BLaER1 (cell line): ENCODE results near the gene PCDHGA3.
"Not testable (repeated sequence)": the region's sequence is repeated elsewhere in the genome, so short reads cannot be mapped to it uniquely, and the experiment has no call there.

Experiments
- H3K27ac ChIP-seq: shearing (Covaris generic); formaldehyde crosslinking; 2 replicates; pipeline ENCODE4 v1.8.1; 2022
- H3K27me3 ChIP-seq: shearing (Covaris generic); formaldehyde crosslinking; 2 replicates; pipeline ENCODE4 v1.8.1; 2022
- H3K36me3 ChIP-seq: shearing (Covaris generic); formaldehyde crosslinking; 2 replicates; pipeline ENCODE4 v1.8.1; 2022
- H3K4me1 ChIP-seq: shearing (Covaris generic); formaldehyde crosslinking; 2 replicates; pipeline ENCODE4 v1.8.1; 2022
- H3K4me2 ChIP-seq: shearing (Covaris generic); formaldehyde crosslinking; 2 replicates; pipeline ENCODE4 v1.8.1; 2022
- H3K4me3 ChIP-seq: shearing (Covaris generic); formaldehyde crosslinking; 2 replicates; pipeline ENCODE4 v1.8.1; 2022
- H3K9ac ChIP-seq: shearing (Covaris generic); formaldehyde crosslinking; 2 replicates; pipeline ENCODE4 v1.8.1; 2022
- H3K9me3 ChIP-seq: shearing (Covaris generic); formaldehyde crosslinking; 2 replicates; pipeline ENCODE4 v1.8.1; 2022
- H4K20me1 ChIP-seq: shearing (Covaris generic); formaldehyde crosslinking; 2 replicates; pipeline ENCODE4 v1.8.1; 2022
- Cebpa-rat ChIP-seq: shearing (Covaris generic); IDR thresholded peaks from 2 replicates; pipeline ENCODE4 v1.8.1; 2022

PCDHGA3 gene

DNA sequence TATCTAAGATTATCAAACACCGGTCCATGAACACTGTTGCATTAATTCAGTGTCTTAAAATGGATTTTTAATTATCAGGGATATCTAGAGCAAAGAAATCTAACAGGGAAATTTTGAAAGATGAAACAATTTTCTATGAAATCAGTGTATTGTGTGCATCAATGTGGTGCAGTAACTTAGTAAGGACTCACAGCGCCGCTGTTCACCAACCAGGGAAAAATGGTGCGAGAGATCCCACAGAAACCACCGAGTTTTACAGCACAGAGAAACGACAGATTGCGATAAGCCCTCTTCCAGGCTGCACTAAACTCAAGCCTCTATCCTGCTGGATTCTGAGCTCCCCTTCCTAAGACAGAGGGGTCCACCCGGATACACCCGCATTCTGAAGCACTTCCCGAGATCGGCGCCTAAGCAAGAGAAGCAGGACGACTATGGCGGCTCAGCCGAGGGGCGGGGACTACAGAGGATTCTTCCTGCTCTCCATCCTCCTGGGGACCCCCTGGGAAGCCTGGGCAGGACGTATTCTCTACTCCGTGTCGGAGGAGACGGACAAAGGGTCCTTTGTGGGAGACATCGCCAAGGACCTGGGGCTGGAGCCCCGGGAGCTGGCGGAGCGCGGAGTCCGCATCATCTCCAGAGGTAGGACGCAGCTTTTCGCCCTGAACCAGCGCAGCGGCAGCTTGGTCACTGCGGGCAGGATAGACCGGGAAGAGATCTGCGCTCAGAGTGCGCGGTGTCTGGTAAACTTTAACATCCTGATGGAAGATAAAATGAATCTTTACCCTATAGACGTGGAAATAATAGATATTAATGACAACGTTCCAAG, 39.1 kb downstream of the PCDHGA3 start, which contains the start of gene PCDHGA7:
Gene PCDHGA7, plus strand, starts transcription at position 274 of the 826 bp plus-strand sequence. Its CDS starts 158 bp downstream, at position 432.
- no peak within 1 kb of the TSS for H3K27ac ChIP-seq
- TF ChIP-seq Cebpa-rat = no peak
- no peaks in the 10 kb centered on the region for H4K20me1 ChIP-seq
- H3K27me3 ChIP-seq = no peaks in the 10 kb centered on the region
- no peaks in the 10 kb centered on the region for H3K4me1 ChIP-seq
- peaks cover 34% of the 10 kb centered on the region for H3K9me3 ChIP-seq
- no peak within 1 kb of the TSS for H3K9ac ChIP-seq
- no peak within 1 kb of the TSS for H3K4me2 ChIP-seq
- no peaks in the 10 kb centered on the region for H3K36me3 ChIP-seq
- H3K4me3 ChIP-seq = no peak within 1 kb of the TSS

DNA sequence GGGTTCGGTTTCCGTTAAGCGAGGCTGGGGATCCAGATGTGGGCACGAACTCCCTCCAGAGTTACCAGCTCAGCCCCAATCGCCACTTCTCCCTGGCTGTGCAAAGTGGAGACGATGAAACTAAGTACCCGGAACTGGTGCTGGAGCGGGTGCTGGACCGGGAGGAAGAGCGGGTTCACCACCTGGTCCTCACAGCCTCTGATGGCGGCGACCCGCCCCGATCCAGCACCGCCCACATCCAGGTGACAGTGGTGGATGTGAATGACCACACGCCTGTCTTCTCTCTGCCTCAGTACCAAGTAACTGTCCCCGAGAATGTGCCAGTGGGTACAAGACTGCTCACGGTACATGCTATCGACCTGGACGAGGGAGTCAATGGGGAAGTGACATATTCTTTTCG, 39.7 kb downstream of the PCDHGA3 start:
- Histone ChIP-seq H3K4me1 (no peaks in the 10 kb centered on the region), H3K4me3 (no peak overlapping the region), H4K20me1 (no peaks in the 10 kb centered on the region), H3K36me3 (no peaks in the 10 kb centered on the region), H3K9ac (no peak overlapping the region), H3K9me3 (peaks cover 35% of the 10 kb centered on the region), H3K27me3 (no peaks in the 10 kb centered on the region), H3K4me2 (no peak overlapping the region), H3K27ac (no peak overlapping the region)
- TF ChIP-seq Cebpa-rat = no peak

DNA sequence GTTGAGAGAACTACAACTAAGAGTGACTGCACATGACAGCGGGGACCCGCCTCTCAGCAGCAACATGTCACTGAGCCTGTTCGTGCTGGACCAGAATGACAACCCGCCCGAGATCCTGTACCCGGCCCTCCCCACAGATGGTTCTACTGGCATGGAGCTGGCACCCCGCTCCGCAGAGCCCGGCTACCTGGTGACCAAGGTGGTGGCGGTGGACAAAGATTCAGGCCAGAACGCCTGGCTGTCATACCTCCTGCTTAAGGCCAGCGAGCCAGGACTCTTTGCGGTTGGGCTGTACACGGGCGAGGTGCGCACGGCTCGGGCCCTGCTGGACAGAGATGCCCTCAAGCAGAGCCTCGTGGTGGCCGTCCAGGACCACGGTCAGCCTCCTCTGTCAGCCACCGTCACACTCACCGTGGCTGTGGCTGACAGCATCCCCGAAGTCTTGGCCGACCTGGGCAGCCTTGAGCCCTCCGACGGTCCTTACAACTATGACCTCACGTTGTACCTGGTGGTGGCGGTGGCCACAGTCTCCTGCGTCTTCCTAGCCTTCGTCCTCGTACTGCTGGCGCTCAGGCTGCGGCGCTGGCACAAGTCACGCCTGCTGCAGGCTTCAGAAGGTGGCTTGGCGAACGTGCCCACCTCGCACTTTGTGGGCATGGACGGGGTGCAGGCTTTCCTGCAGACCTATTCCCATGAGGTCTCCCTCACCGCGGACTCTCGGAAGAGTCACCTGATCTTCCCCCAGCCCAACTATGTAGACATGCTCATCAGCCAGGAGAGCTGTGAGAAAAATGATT, 41.0 kb downstream of the PCDHGA3 start:
- H3K4me3 ChIP-seq = no peak overlapping the region
- H3K4me2 ChIP-seq = no peak overlapping the region
- no peaks in the 10 kb centered on the region for H4K20me1 ChIP-seq
- TF ChIP-seq Cebpa-rat = no peak
- no peak overlapping the region for H3K9ac ChIP-seq
- no peaks in the 10 kb centered on the region for H3K27me3 ChIP-seq
- H3K4me1 ChIP-seq = no peaks in the 10 kb centered on the region
- H3K27ac ChIP-seq = no peak overlapping the region
- H3K36me3 ChIP-seq = no peaks in the 10 kb centered on the region
- peaks cover 48% of the 10 kb centered on the region for H3K9me3 ChIP-seq

DNA sequence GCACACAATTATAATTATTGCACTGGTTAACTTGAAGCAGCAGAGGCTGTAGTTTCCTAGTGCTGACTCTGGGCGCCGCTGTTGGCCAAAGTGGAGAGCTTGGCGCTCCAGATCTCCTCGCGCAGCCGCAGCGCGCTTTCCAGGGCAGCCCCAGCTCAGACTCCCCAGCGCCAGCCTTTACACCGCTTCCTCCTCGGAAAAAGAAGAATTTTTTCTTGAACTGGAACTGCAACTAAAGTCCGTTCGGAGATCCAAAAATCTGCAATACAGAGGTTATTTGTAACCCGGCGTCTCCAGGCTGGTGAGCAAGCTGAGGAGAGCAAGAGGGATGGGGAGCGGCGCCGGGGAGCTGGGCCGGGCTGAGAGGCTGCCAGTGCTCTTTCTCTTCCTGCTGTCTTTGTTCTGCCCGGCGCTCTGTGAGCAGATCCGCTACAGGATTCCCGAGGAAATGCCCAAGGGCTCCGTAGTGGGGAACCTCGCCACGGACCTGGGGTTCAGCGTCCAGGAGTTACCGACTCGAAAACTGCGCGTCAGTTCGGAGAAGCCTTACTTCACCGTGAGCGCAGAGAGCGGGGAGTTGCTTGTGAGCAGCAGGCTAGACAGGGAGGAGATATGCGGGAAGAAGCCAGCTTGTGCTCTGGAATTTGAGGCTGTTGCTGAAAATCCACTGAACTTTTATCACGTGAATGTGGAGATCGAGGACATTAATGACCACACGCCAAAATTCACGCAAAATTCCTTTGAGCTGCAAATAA, 44.1 kb downstream of the PCDHGA3 start, which contains the start of gene PCDHGB4:
Gene PCDHGB4, plus strand, starts transcription at position 142 of the 755 bp plus-strand sequence. Its CDS starts 187 bp downstream, at position 329.
- H3K27me3 ChIP-seq, H4K20me1 ChIP-seq, H3K4me2 ChIP-seq, H3K36me3 ChIP-seq, H3K4me1 ChIP-seq, H3K9ac ChIP-seq, H3K27ac ChIP-seq, H3K4me3 ChIP-seq: not testable (repeated sequence)
- H3K9me3 ChIP-seq = peaks cover 49% of the 10 kb centered on the region

DNA sequence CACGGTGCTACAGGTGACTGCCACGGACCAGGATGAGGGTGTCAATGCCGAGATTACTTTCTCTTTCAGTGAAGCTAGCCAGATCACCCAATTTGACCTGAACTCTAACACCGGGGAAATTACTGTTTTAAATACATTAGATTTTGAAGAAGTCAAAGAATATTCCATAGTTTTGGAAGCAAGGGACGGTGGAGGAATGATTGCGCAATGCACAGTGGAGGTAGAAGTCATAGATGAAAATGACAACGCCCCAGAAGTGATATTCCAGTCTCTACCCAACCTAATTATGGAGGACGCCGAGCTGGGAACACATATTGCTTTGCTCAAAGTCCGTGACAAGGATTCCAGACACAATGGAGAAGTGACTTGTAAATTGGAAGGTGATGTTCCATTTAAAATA, 45.0 kb downstream of the PCDHGA3 start:
- no peak overlapping the region for H3K9ac ChIP-seq
- H4K20me1 ChIP-seq = no peaks in the 10 kb centered on the region
- no peak overlapping the region for H3K4me2 ChIP-seq
- H3K4me3 ChIP-seq = no peak overlapping the region
- H3K9me3 ChIP-seq = peaks cover 50% of the 10 kb centered on the region
- H3K27ac ChIP-seq = no peak overlapping the region
- H3K4me1 ChIP-seq = no peaks in the 10 kb centered on the region
- H3K27me3 ChIP-seq = no peaks in the 10 kb centered on the region
- H3K36me3 ChIP-seq = no peaks in the 10 kb centered on the region
- peak; percentile 93 for TF ChIP-seq Cebpa-rat

DNA sequence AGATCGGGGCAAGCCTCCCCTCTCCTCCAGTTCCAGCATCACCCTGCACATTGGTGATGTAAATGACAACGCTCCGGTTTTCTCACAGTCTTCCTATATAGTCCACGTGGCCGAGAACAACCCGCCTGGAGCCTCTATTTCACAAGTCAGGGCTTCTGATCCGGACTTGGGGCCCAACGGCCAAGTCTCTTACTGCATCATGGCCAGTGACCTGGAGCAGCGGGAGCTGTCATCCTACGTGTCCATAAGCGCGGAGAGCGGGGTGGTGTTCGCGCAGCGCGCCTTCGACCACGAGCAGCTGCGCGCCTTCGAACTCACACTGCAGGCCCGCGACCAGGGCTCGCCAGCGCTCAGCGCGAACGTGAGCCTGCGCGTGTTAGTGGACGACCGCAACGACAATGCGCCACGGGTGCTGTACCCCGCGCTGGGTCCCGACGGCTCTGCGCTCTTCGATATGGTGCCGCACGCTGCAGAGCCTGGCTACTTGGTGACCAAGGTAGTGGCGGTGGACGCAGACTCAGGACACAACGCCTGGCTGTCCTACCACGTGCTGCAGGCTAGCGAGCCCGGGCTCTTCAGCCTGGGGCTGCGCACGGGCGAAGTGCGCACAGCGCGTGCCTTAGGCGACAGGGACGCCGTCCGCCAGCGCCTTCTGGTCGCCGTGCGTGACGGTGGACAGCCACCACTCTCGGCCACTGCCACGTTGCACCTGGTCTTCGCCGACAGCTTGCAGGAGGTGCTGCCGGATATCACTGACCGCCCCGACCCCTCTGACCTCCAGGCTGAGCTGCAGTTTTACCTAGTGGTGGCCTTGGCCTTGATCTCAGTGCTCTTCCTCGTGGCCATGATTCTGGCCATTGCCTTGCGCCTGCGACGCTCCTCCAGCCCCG, 45.8 kb downstream of the PCDHGA3 start:
- Histone ChIP-seq H3K4me1 (no peaks in the 10 kb centered on the region), H3K27me3 (no peaks in the 10 kb centered on the region), H3K4me2 (no peak overlapping the region), H3K4me3 (no peak overlapping the region), H3K36me3 (no peaks in the 10 kb centered on the region), H4K20me1 (no peaks in the 10 kb centered on the region), H3K9ac (no peak overlapping the region), H3K27ac (no peak overlapping the region), H3K9me3 (peaks cover 50% of the 10 kb centered on the region)
- no peak for TF ChIP-seq Cebpa-rat

DNA sequence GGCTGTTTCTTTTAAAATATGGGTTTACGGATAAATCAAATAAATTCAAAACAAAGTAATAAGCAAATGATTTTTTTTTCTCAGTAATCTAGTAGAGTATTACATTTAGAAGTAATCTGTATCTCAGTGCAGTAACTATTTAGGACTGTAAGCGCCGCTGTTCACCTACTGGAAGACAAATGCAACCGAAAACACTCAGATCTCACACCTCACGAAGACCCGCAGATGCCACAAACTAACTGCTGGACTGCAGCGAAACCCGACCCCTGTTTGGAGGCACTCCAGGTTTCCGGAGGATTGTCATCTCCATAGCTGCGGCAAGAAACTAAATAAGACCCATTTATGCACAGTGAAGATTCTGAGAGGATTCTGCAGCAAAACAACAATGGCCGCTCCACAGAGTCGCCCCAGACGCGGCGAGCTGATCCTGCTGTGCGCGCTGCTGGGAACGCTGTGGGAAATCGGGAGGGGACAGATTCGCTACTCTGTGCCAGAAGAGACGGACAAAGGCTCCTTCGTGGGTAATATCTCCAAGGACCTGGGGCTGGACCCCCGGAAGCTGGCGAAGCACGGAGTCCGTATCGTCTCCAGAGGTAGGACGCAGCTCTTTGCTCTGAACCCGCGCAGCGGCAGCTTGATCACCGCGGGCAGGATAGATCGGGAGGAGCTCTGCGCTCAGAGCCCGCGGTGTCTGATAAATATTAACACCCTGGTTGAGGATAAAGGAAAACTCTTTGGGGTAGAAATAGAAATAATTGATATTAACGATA, 49.0 kb downstream of the PCDHGA3 start, which contains the start of gene PCDHGA8:
Gene PCDHGA8, plus strand, starts transcription at position 205 of the 770 bp plus-strand sequence. Its CDS starts 181 bp downstream, at position 386.
- no peak within 1 kb of the TSS for H3K4me3 ChIP-seq
- H3K4me1 ChIP-seq = no peaks in the 10 kb centered on the region
- H3K27me3 ChIP-seq = no peaks in the 10 kb centered on the region
- H3K36me3 ChIP-seq = no peaks in the 10 kb centered on the region
- TF ChIP-seq Cebpa-rat = no peak
- H3K9ac ChIP-seq = no peak within 1 kb of the TSS
- peaks cover 51% of the 10 kb centered on the region for H3K9me3 ChIP-seq
- H4K20me1 ChIP-seq = no peaks in the 10 kb centered on the region
- H3K27ac ChIP-seq = no peak within 1 kb of the TSS
- no peak within 1 kb of the TSS for H3K4me2 ChIP-seq

DNA sequence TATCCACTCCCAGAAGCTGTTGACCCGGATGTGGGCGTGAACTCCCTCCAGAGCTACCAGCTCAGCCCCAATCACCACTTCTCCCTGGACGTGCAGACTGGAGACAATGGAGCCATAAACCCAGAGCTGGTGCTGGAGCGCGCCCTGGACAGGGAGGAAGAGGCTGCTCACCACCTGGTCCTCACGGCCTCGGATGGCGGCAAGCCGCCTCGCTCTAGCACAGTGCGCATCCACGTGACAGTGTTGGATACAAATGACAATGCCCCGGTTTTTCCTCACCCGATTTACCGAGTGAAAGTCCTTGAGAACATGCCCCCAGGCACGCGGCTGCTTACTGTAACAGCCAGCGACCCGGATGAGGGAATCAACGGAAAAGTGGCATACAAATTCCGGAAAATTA, 49.6 kb downstream of the PCDHGA3 start:
- Histone ChIP-seq H3K9me3 (peaks cover 52% of the 10 kb centered on the region), H3K27ac (no peak overlapping the region), H3K4me2 (no peak overlapping the region), H3K27me3 (no peaks in the 10 kb centered on the region), H3K4me3 (no peak overlapping the region), H4K20me1 (no peaks in the 10 kb centered on the region), H3K4me1 (no peaks in the 10 kb centered on the region), H3K36me3 (no peaks in the 10 kb centered on the region), H3K9ac (no peak overlapping the region)
- TF ChIP-seq Cebpa-rat = no peak

DNA sequence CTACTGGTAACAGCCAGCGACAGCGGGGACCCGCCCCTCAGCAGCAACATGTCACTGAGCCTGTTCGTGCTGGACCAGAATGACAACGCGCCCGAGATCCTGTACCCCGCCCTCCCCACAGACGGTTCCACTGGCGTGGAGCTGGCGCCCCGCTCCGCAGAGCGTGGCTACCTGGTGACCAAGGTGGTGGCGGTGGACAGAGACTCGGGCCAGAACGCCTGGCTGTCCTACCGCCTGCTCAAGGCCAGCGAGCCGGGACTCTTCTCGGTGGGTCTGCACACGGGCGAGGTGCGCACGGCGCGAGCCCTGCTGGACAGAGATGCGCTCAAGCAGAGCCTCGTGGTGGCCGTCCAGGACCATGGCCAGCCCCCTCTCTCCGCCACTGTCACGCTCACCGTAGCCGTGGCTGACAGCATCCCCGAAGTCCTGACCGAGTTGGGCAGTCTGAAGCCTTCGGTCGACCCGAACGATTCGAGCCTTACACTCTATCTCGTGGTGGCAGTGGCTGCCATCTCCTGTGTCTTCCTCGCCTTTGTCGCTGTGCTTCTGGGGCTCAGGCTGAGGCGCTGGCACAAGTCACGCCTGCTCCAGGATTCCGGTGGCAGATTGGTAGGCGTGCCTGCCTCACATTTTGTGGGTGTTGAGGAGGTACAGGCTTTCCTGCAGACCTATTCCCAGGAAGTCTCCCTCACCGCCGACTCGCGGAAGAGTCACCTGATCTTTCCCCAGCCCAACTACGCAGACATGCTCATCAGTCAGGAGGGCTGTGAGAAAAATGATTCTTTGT, 51.0 kb downstream of the PCDHGA3 start:
- H3K4me1 ChIP-seq, H3K27ac ChIP-seq, H3K4me2 ChIP-seq, H3K36me3 ChIP-seq, H3K27me3 ChIP-seq, H4K20me1 ChIP-seq, H3K4me3 ChIP-seq, H3K9ac ChIP-seq: not testable (repeated sequence)
- peaks cover 52% of the 10 kb centered on the region for H3K9me3 ChIP-seq
